Activated CD4-positive, alpha-beta T cell treated with anti-CD3 and anti-CD28 coated beads for 36 hours (primary cell): Measurements from ENCODE around the gene PSMD9. TPM values are rescaled to one million over a fixed set of nuclear protein-coding genes. Genes with fewer than 3 reads are reported as not detected.

Experiments used
- ATAC-seq: fragments of 200-7000 bp; cut with Tn5 transposase; one replicate; pipeline ENCODE4 v1.10.0; 2021; ENCODE audit warnings: mild to moderate bottlenecking, moderate library complexity
- CTCF ChIA-PET: fragments of 350-600 bp; sonication (Branson Sonifier 250); formaldehyde crosslinking; loops from one replicate; lab custom pipeline; 2021; ENCODE audit warnings: antibody characterized with exemption; lab: Charles Lee
- POLR2A ChIA-PET: fragments of 350-600 bp; sonication (Branson Sonifier 250); formaldehyde crosslinking; loops from one replicate; lab custom pipeline; 2021; ENCODE audit warnings: antibody characterized with exemption, inconsistent platforms; lab: Charles Lee
- DNase-seq: peaks from one replicate; pipeline ENCODE4 v3.0.0-alpha.2; 2020
- H3K27ac Mint-ChIP-seq: one replicate; pipeline ENCODE4 v1.8.0; 2021; ENCODE audit warnings: mixed read lengths
- H3K27me3 Mint-ChIP-seq: one replicate; pipeline ENCODE4 v1.8.0; 2021; ENCODE audit warnings: mixed read lengths
- H3K36me3 Mint-ChIP-seq: one replicate; pipeline ENCODE4 v1.8.0; 2021; ENCODE audit warnings: low read depth, mixed read lengths
- H3K4me1 Mint-ChIP-seq: one replicate; pipeline ENCODE4 v1.8.0; 2021; ENCODE audit warnings: mixed read lengths
- H3K4me3 Mint-ChIP-seq: one replicate; pipeline ENCODE4 v1.8.0; 2021; ENCODE audit warnings: mild to moderate bottlenecking, moderate library complexity, mixed read lengths
- H3K9me3 Mint-ChIP-seq: one replicate; pipeline ENCODE4 v1.8.0; 2021; ENCODE audit warnings: low read depth, mixed read lengths
- intact Hi-C, 2 experiments: fragments of 100-400 bp; cut with DNase I in 1 of 2; cut with micrococcal nuclease in 1 of 2; formaldehyde crosslinking; loops; one replicate each; pipeline versions ENCODE4 v1.14.2 to v1.15.1; 2022 to 2024; cut with DNase I, micrococcal nuclease
- total RNA-seq, 2 experiments: library from RNA; stranded (reverse); gene quantifications; one replicate each; pipeline ENCODE4 v1.2.3, GENCODE V29; 2021

Gene PSMD9
- total RNA-seq, 2 experiments from 2014 or later = 50.4 to 56.2 TPM

DNA sequence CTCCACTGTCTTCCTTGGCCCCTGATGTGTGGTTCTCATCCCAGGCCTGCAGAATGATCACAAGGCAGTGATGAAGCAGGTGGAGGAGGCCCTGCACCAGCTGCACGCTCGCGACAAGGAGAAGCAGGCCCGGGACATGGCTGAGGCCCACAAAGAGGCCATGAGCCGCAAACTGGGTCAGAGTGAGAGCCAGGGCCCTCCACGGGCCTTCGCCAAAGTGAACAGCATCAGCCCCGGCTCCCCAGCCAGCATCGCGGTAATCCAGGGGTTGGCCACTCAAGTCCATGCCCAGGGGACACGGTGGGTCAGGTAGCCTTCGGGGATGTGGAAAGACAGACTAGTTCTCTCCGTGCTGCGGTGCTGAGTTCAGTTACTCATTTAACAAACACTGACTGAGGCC lies 11.0 kb downstream of the PSMD9 start:
- intact Hi-C loops = no loop called here
- Mint-ChIP-seq H3K27ac (no peak overlapping the region), H3K27me3 (no peaks in the 10 kb centered on the region), H3K9me3 (no peaks in the 10 kb centered on the region), H3K4me3 (no peak overlapping the region), H3K36me3 (peaks cover 30% of the 10 kb centered on the region), H3K4me1 (peaks cover 5% of the 10 kb centered on the region)
- ATAC-seq (no peak), DNase-seq (no peak)
- ChIA-PET CTCF (no interaction called here), POLR2A (no interaction called here)

- Mint-ChIP-seq H3K4me1 (peaks cover under 1% of the 10 kb centered on the region), H3K36me3 (peaks cover 33% of the 10 kb centered on the region), H3K4me3 (no peak overlapping the region), H3K27ac (no peak overlapping the region), H3K27me3 (no peaks in the 10 kb centered on the region), H3K9me3 (no peaks in the 10 kb centered on the region)
- POLR2A ChIA-PET = no interaction called here
- no peak for ATAC-seq
- CTCF ChIA-PET = interaction anchor here (0.9 kb wide), 1 partner anchor 109 kb away, joined by 3 read pairs; no protein-coding TSS in a partner anchor
- DNase-seq = peak; percentile 12
- intact Hi-C loops = no loop called here
Observed at GRCh38 chr12:121903202-121903601, 14.6 kb downstream of the PSMD9 start.

DNA sequence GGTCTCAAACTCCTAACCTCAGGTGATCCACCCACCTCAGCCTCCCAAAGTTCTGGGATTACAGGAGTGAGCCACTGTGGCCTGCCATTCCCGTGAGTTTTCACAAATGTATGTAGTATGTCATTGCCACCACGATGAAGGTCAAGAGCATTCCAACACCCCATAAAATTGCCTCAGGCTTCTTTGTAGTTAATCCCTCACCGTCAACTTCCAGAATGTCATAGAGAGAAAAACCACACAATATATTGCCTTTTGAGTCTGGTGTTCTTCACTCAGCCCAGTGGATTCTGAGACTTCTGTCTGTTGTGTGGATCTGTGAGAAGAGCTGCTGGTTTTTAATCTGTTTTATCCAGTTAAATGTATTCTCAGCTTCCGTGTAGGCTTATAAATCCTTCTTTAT lies 17.2 kb downstream of the PSMD9 start:
- Mint-ChIP-seq H3K4me1 (peaks cover 8% of the 10 kb centered on the region), H3K27me3 (no peaks in the 10 kb centered on the region), H3K27ac (no peak overlapping the region), H3K9me3 (no peaks in the 10 kb centered on the region), H3K36me3 (peaks cover 43% of the 10 kb centered on the region), H3K4me3 (no peak overlapping the region)
- no peak for ATAC-seq
- POLR2A ChIA-PET = no interaction called here
- no peak for DNase-seq
- CTCF ChIA-PET = interaction anchor here (0.6 to 1.2 kb wide), 4 partner anchors 18 to 453 kb away, joined by 3 read pairs; no protein-coding TSS in a partner anchor
- intact Hi-C loops = no loop called here

- Mint-ChIP-seq H3K4me3 (no peak overlapping the region), H3K9me3 (no peaks in the 10 kb centered on the region), H3K27ac (peak overlapping the region; percentile 56), H3K27me3 (no peaks in the 10 kb centered on the region), H3K36me3 (peaks cover 39% of the 10 kb centered on the region), H3K4me1 (peaks cover 14% of the 10 kb centered on the region)
- ChIA-PET POLR2A (no interaction called here), CTCF (no interaction called here)
- DNase-seq (no peak), ATAC-seq (no peak)
- intact Hi-C loops = no loop called here
Observed at GRCh38 chr12:121908702-121909101, 20.1 kb downstream of the PSMD9 start.

GRCh38 chr12:121911824-121912585 lies 23.4 kb downstream of the PSMD9 start:
- Mint-ChIP-seq H3K4me3 (no peak overlapping the region), H3K4me1 (peaks cover 14% of the 10 kb centered on the region), H3K27me3 (no peaks in the 10 kb centered on the region), H3K27ac (peak overlapping the region; percentile 17), H3K36me3 (peaks cover 37% of the 10 kb centered on the region), H3K9me3 (no peaks in the 10 kb centered on the region)
- POLR2A ChIA-PET = interaction anchor here (0.5 to 1.0 kb wide), 2 partner anchors 79 to 178 kb away, joined by 3 read pairs; no protein-coding TSS in a partner anchor
- DNase-seq (peak; percentile 66), ATAC-seq (peak; percentile 88)
- CTCF ChIA-PET = interaction anchor here (0.6 to 1.6 kb wide), 3 partner anchors 10 to 534 kb away, joined by 3 to 4 read pairs (median 4); no protein-coding TSS in a partner anchor
- intact Hi-C loops = loop anchor here in 1 of 2 experiments (10.0 kb wide), 2 partner anchors 193 to 283 kb away; no protein-coding TSS in a partner anchor

DNA sequence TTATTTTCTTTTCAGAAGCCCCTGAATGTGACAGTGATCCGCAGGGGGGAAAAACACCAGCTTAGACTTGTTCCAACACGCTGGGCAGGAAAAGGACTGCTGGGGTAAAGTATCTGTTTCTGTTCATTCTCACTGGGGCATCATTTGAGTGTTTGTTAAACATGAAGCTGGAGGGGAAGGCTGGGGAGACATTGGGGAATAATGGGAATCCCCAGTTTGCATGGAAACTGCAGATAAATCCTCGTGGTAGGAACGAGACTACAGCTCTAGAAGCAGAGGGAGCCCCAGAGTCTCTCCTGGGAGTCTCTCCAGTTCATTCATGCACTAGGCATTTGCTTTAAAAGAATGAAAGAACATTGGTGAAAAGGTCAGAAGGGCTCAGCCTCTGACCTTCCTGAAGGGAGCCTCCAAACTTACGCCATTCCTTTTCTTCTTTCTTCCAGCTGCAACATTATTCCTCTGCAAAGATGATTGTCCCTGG lies 27.3 kb downstream of the PSMD9 start:
- H3K27ac Mint-ChIP-seq = no peak overlapping the region
- H3K27me3 Mint-ChIP-seq = no peaks in the 10 kb centered on the region
- ChIA-PET CTCF (interaction anchor here (0.6 to 4.3 kb wide), 9 partner anchors 17 to 1797 kb away, joined by 3 to 18 read pairs (median 3); partner anchors contain the start of gene RHOF), POLR2A (no interaction called here)
- H3K4me3 Mint-ChIP-seq = no peak overlapping the region
- no peaks in the 10 kb centered on the region for H3K9me3 Mint-ChIP-seq
- peaks cover 28% of the 10 kb centered on the region for H3K36me3 Mint-ChIP-seq
- DNase-seq (no peak), ATAC-seq (no peak)
- intact Hi-C loops = loop anchor here (5.0 to 10.0 kb wide), 5 partner anchors 189 to 351 kb away; partner anchors contain the start of gene VPS33A (in 1 of the 2)
- H3K4me1 Mint-ChIP-seq = peaks cover 21% of the 10 kb centered on the region

- peaks cover 21% of the 10 kb centered on the region for H3K4me1 Mint-ChIP-seq
- peak overlapping the region; percentile 74 for H3K27ac Mint-ChIP-seq
- intact Hi-C loops = loop anchor here (5.0 to 10.0 kb wide), 5 partner anchors 188 to 351 kb away; partner anchors contain the start of gene VPS33A (in 1 of the 2)
- H3K36me3 Mint-ChIP-seq = peaks cover 25% of the 10 kb centered on the region
- no peaks in the 10 kb centered on the region for H3K27me3 Mint-ChIP-seq
- ChIA-PET CTCF (interaction anchor here (0.6 to 4.3 kb wide), 7 partner anchors 43 to 255 kb away, joined by 3 to 18 read pairs (median 3); partner anchors contain the start of gene RHOF), POLR2A (no interaction called here)
- peak; percentile 23 for DNase-seq
- H3K4me3 Mint-ChIP-seq = no peak overlapping the region
- no peaks in the 10 kb centered on the region for H3K9me3 Mint-ChIP-seq
- ATAC-seq = no peak
Observed at GRCh38 chr12:121916719-121917118, 28.1 kb downstream of the PSMD9 start.

- ChIA-PET CTCF (interaction anchor here (0.6 to 4.3 kb wide), 37 partner anchors 10 to 973 kb away, joined by 3 to 20 read pairs (median 3); partner anchors contain the start of genes LRRC43, PSMD9 and RHOF), POLR2A (interaction anchor here (1.0 kb wide), 1 partner anchor 74 kb away, joined by 4 read pairs; no protein-coding TSS in a partner anchor)
- H3K4me3 Mint-ChIP-seq = peak within 1 kb of the TSS; percentile 54
- H3K36me3 Mint-ChIP-seq = peaks cover 21% of the 10 kb centered on the region
- H3K4me1 Mint-ChIP-seq = peaks cover 15% of the 10 kb centered on the region
- intact Hi-C loops = loop anchor here (1.0 to 10.0 kb wide), 10 partner anchors 30 to 349 kb away; partner anchors contain the start of genes PSMD9 (in 1 of the 2) and VPS33A (in 1 of the 2)
- H3K27ac Mint-ChIP-seq = peak within 1 kb of the TSS; percentile 74
- no peaks in the 10 kb centered on the region for H3K27me3 Mint-ChIP-seq
- no peaks in the 10 kb centered on the region for H3K9me3 Mint-ChIP-seq
- DNase-seq (peak; percentile 99), ATAC-seq (peak; percentile 99)
Observed at GRCh38 chr12:121917950-121918678, 29.5 kb downstream of the PSMD9 start, which contains the start of gene CFAP251. CFAP251 (plus strand) TSS chr12:121918592; CDS start chr12:121921306, 2,714 bp downstream.

DNA sequence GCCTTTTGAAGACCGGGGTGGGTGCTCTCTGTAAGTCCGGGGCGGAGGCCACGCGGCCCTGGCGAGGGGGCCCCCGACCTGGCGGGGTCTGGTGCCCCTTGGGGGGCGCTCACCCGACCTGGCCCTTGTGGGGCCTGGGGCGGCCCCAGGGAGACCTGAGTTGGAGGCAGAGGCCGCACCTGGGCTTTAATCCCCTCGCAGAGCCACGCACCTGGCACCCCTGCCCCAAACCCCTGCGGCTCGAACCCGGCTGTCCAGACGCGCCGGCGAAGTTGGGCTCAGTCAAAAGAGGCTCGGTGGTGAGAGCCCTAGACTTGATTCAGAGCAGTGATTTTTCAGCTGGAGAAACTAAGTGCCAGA lies 30.1 kb downstream of the PSMD9 start:
- no peaks in the 10 kb centered on the region for H3K9me3 Mint-ChIP-seq
- intact Hi-C loops = loop anchor here (1.0 to 10.0 kb wide), 10 partner anchors 30 to 349 kb away; partner anchors contain the start of genes PSMD9 (in 1 of the 2) and VPS33A (in 1 of the 2)
- peak overlapping the region; percentile 54 for H3K4me3 Mint-ChIP-seq
- ChIA-PET POLR2A (interaction anchor here (1.0 kb wide), 1 partner anchor 74 kb away, joined by 4 read pairs; no protein-coding TSS in a partner anchor), CTCF (interaction anchor here (0.6 to 4.3 kb wide), 36 partner anchors 11 to 973 kb away, joined by 3 to 20 read pairs (median 4); partner anchors contain the start of genes LRRC43, PSMD9 and RHOF)
- no peaks in the 10 kb centered on the region for H3K27me3 Mint-ChIP-seq
- H3K4me1 Mint-ChIP-seq = peaks cover 15% of the 10 kb centered on the region
- peak; percentile 16 for DNase-seq
- ATAC-seq = no peak
- H3K27ac Mint-ChIP-seq = no peak overlapping the region
- peaks cover 19% of the 10 kb centered on the region for H3K36me3 Mint-ChIP-seq

GRCh38 chr12:121921066-121921465 lies 32.5 kb downstream of the PSMD9 start:
- CTCF ChIA-PET = interaction anchor here (0.6 to 1.5 kb wide), 3 partner anchors 9 to 333 kb away, joined by 3 to 4 read pairs (median 3); no protein-coding TSS in a partner anchor
- POLR2A ChIA-PET = no interaction called here
- no peak for ATAC-seq

More at GRCh38 chr12:121921066-121921465, 32.5 kb downstream of the PSMD9 start:
- Mint-ChIP-seq H3K4me3 (no peak overlapping the region), H3K4me1 (peaks cover 15% of the 10 kb centered on the region), H3K9me3 (no peaks in the 10 kb centered on the region), H3K27ac (no peak overlapping the region), H3K36me3 (peaks cover 13% of the 10 kb centered on the region), H3K27me3 (no peaks in the 10 kb centered on the region)
- DNase-seq = no peak
- intact Hi-C loops = no loop called here
